M059J (cell line): ENCODE results near the gene ADAMTS14. TPM values are rescaled to one million over a fixed set of nuclear protein-coding genes. Genes with fewer than 3 reads are reported as not detected.
"Not testable (repeated sequence)": the region's sequence is repeated elsewhere in the genome, so short reads cannot be mapped to it uniquely, and the experiment has no call there.

Source experiments
- DNase-seq: peaks from one replicate; pipeline ENCODE4 v3.0.0-alpha.2; 2012; ENCODE audit warnings: low read depth
- total RNA-seq: library from RNA; depleted of rRNA; stranded (reverse); fragments of >200 nt; shearing (Covaris generic); gene quantifications from 2 replicates; pipeline ENCODE4 v1.2.3, GENCODE V29; 2014

ADAMTS14 gene
- total RNA-seq, 1 experiment from 2014 or later = 1.2 TPM

- not testable (repeated sequence) for DNase-seq
Observed at GRCh38 chr10:70770516-70770915, 98.2 kb downstream of the ADAMTS14 start.

- DNase-seq = no peak
Observed at GRCh38 chr10:70771311-70772194, 99.2 kb downstream of the ADAMTS14 start.

- no peak for DNase-seq
Observed at GRCh38 chr10:70772627-70773026, 100.3 kb downstream of the ADAMTS14 start.

- DNase-seq = no peak
Observed at GRCh38 chr10:70773461-70773860, 101.2 kb downstream of the ADAMTS14 start.

GRCh38 chr10:70773965-70774809 lies 101.9 kb downstream of the ADAMTS14 start:
- no peak for DNase-seq

- DNase-seq = no peak
Observed at GRCh38 chr10:70774810-70775678, 102.7 kb downstream of the ADAMTS14 start.

GRCh38 chr10:70775679-70776454 lies 103.6 kb downstream of the ADAMTS14 start:
- no peak for DNase-seq

- DNase-seq = no peak
Observed at GRCh38 chr10:70776455-70777005, 104.2 kb downstream of the ADAMTS14 start.

- no peak for DNase-seq
Observed at GRCh38 chr10:70777063-70777875, 105.0 kb downstream of the ADAMTS14 start.

GRCh38 chr10:70778267-70778924 lies 106.1 kb downstream of the ADAMTS14 start:
- DNase-seq = no peak

GRCh38 chr10:70779088-70779487 lies 106.8 kb downstream of the ADAMTS14 start:
- DNase-seq = no peak

GRCh38 chr10:70779511-70780369 lies 107.4 kb downstream of the ADAMTS14 start:
- DNase-seq = no peak

- DNase-seq = no peak
Observed at GRCh38 chr10:70780370-70780760, 108.1 kb downstream of the ADAMTS14 start.

GRCh38 chr10:70780772-70781171 lies 108.5 kb downstream of the ADAMTS14 start:
- DNase-seq = no peak

GRCh38 chr10:70781461-70782051 lies 109.2 kb downstream of the ADAMTS14 start:
- no peak for DNase-seq

GRCh38 chr10:70782086-70782745 lies 109.9 kb downstream of the ADAMTS14 start:
- no peak for DNase-seq
